Activated gamma-delta T cell treated with Interleukin-2 at 50 U/mL for 16 hours (primary cell): Measurements from ENCODE around the gene ITPR2.
"Not testable (repeated sequence)": the region's sequence is repeated elsewhere in the genome, so short reads cannot be mapped to it uniquely, and the experiment has no call there.

Experiments
- DNase-seq: peaks from one replicate; pipeline ENCODE4 v3.0.0-alpha.2; 2020

ITPR2 gene

DNA sequence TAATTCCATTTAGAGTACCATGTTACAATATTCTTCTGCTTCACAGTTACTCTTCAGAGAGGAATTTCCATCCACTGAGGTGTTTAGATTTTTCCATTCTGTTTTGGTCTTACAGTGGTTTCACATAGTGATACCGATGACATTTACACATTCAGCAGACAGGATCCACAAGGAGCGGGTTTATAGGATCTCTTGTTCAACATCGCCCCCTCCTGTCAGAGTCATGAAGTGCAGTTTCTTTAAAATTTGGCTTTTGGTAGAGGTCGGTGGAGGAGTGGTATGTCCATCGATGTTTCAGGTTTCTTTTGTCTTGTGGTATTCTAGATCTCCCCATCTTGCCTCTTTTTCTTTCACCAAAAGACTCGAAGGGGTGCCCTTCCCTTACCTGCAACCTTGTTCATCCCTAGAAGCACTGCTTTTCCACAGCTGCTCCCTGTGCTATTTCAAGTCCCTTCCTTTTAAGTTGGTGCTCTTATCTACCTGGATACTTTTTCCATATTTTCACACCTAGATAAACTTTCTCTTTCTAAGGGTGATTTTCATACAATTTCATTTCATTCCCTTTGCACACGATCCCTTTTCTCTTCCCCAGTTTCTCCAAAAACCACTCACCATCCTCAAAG is 181.3 kb downstream of the ITPR2 start:
- no peak for DNase-seq

DNA sequence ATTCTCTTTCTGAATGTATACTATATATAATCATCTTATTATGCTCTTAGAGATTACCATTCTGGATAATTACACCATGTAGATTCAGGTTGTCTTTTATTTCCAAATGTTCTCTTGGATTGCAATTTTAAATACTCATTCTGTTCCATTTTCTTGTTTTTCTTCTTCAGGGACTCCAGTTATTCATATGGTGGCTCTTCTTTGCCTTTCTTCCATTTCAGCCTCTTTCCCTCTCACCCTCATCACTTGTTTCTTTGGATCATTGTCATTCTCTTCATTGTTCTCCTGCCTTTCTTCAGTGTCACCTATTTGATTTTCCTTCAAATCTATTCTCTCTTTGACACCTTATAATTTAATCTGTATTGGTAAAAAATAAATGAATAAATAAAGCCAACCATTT is 182.0 kb downstream of the ITPR2 start:
- DNase-seq, result no peak

DNA sequence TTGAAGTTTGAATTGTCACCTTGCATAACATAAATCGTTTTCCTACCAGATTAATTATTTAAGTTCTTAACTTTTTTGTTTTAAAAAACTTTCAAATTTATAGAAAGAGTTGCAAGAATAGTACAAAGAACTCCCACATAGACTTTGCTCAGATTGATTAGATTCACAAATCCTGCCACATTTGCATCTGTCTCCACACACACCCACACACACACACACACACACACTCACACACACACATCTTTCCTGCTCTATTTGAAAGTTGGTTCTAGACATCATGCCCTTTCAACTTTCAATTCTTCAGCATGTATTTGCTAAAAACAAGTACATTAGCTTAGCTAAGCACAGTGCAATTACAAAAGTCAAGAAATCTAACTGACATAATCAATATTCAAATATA is 184.0 kb downstream of the ITPR2 start:
- DNase-seq, result no peak

DNA sequence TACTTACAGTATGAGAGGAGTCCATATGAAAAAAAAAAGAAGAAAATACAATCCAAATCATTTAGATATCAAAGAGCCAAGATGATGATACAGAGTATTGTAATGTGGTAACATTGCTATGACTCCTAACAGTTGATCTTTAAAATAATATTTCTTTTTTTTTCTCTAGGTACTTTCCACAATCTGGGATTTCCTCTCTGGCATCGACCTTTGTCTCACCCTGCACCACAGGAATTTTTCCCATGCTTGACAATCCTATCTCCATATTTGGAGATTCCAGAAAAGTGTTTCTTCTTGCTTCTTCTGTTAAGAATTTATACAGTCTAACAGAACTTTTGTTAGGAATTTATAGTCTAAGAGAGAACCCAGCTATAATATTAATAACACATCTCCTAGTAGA is 184.4 kb downstream of the ITPR2 start:
- DNase-seq, result no peak

DNA sequence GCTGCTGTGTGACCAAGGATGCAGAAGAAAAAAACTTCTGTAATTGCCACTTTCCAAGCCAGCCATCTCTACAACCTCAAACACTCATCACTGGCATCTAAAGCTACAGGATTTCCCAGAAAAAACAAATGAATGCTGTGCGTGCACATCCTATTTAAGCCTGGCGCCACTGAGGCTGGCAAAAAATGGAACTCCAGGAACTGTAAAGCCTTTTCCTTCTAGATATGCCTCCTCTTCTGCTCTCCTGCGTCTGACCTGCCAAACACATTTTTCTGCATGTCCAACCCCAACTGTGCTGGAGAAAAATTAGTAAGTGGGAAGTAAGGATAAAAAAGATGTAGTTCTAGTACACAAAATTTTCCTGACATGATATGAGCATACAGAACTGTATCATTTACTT is 184.9 kb downstream of the ITPR2 start:
- DNase-seq, result no peak

DNA sequence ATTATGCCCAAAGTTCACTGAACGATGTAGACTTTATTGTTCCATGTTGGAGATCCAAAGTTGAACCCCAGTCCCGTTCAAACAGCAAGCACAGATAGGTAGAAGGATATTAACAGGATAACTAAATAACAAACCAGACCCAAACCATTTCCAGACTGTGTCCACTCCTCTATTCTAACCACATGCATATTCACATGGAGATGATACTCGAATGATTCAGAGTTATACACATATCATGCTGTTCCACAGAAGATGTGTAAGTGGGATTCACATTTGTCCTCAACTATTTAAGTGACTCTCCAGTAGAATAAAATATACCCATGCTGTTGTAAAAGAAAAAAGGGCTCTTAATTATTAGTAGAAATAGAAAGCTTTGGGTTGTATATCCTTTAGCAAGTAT is 185.9 kb downstream of the ITPR2 start:
- DNase-seq, result no peak

DNA sequence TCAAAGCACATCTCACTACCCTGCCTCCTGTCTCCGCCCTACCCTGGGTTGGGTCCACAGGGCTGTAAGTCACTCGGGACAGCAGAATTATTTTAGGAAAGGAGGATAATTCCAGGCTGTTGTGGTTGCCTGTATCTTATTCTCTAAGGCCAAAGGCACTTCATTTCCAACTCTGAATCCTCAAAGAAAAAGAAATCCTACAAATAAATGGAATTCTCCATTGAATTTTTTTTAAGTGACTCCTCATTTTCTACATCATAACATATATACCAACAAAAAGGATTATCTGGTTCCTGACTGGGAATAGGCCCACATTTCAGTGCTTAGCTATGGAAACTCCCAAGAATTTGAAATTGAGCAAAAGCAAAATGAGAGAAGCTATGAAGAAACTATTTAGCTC is 186.4 kb downstream of the ITPR2 start:
- DNase-seq, result no peak

DNA sequence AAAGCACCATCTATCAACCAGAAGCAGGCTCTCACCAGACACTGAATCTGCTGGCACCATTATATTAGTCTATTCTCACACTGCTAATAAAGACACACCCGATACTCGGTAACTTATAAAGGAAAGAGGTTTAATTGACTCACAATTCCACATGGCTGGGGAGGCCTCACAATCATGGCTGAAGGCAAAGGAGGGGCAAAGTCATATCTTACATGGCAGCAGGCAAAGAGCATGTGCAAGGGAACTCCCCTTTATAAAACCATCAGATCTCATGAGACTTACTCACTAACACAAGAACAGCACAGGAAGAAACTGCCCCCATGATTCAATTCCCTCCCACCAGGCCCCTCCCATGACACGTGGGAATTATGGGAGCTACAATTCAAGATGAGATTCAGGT is 188.6 kb downstream of the ITPR2 start:
- not testable (repeated sequence) for DNase-seq

DNA sequence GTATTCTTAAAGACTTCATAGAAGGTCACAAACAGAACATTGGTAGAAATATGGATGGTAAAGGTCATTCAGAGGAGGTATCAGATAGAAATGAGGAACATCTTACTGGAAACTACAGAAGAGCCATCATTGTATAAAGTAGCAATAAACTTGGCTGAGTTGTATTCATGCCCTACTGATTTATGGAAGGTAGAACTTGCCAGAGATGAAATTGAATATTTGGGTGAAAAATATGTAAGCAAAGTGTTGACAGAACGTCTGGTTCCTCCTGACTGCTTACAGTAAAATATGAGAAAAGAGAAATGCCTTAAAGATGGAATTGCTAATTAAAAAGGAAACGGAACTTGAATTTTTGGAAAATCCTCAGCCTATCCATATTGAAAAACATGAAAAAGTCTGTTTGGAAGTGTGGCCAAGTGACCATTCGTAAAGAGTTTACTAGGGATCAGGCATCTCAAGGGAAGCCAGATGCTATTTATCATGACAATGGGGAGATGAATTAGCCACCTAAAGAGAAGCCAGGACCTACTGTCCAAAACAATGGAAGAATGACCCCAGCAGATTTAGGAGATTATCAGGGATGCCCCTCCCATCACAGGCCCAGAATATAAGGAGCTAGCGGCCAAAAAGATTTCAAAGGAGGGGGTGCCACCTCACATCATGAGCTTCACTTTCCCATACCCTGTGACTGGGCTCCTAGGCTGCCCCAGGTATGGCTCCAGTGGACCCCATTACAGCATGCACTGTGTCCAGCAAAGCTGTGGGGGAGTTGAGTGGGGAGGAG is 189.3 kb downstream of the ITPR2 start:
- no peak for DNase-seq

DNA sequence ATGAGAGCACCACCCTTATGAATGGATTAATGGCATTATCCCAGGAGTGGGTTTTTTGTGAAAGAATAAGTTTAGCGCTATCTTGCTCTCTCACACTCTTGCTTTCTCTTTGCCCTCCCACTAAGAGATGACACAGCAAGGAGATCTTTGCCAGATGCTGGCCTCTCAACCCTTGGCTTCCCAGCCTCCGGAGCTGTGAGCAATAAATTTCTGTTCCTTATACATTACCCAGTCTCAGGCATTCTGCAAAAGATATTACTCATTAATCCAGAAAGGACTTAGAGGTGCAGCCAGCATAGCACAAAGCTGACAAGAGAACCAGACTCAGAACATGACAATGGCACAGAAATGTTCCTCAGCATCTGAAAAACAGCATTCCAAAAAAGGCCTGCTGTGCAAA is 190.6 kb downstream of the ITPR2 start:
- DNase-seq, result no peak

DNA sequence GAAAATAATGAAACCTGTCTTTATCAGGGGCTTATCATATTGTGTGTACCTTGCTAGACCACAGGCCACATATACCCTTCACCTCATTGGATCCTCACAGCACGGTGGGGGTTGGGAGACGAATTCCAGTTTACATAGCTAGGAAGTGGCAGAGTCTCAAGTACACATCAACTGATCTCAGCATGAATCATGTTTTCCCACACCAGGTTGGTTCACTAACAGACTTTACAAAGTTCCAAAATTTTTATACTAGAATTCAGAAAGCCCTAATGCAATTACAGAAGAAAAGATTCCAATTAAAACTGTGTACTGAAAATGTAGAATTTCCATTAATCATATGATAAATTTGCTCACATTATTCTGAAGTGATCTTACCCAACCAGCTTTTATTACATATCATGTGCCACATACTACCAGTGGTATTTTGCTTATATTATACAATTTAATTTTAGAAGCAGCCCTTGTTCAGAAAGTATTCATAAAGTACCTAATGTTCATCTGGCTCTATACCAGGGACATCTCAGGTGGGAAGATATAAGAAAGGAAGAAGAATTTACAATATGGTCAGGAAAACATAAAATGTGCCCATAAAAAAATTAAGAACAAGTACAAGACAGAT is 196.2 kb downstream of the ITPR2 start:
- no peak for DNase-seq

DNA sequence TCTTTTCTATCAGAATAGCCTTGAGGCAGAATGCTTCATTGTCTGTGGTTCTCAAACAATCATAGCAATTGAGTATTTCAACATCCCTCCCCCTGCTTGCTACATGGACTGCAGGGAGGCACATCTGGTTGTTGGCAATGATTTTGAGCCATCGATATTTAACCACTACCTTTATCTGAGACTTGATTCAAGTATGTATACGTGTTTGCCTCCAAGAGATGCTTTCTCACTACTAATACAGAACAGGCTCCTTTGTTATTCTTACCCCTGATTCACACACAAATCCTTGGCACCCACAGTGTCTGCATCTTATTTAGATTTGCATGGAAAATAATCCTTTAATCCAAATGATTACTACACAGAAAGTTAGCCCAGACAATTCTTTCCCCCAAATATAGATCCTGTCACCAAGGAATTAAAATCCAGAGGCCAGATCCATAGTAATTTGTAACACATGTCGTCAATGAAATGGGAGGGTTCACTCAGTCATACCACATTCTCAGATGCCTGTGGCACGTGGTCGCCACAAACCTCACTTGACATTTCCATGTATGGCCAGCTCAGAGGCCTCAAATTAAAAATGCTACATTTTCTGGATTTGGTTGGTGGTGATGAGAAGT is 199.3 kb downstream of the ITPR2 start:
- DNase-seq, result no peak

DNA sequence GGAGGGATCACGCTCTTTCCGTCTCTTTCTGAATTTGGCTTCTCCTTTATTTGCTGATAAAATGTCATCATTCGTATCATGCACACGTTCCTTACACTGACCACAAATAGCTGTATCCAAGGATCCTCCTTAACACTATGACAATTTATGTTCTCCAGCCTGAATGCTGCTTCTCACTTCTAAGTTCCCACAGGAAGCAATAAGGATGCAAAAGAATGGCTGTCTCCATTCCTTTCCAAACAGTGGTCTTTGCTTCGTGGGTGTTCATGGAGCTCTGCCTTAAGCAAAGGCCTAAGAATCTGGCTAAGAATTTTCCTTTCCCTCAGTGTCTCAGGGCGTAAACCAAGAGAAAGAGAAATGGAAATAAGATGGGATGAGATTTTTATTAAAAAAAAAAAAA is 200.2 kb downstream of the ITPR2 start:
- no peak for DNase-seq

DNA sequence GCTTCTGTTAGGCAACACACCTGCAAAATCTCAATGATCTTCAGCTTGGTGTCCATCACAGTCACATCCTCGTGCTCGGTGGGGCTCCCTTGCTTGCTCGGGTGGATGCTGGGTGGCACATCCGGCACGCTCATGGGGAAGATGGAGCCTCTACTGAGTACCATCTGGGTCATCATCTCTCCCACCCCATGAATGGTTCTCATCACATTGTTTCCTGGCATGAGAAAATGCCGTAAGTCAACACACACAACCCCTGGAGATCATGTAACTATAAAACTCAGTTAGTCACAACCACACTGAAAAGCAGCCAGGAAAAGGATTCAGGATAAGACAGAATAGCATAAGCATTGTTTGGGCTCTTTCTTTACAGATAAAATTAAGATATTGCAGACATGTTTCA is 201.1 kb downstream of the ITPR2 start:
- no peak for DNase-seq

DNA sequence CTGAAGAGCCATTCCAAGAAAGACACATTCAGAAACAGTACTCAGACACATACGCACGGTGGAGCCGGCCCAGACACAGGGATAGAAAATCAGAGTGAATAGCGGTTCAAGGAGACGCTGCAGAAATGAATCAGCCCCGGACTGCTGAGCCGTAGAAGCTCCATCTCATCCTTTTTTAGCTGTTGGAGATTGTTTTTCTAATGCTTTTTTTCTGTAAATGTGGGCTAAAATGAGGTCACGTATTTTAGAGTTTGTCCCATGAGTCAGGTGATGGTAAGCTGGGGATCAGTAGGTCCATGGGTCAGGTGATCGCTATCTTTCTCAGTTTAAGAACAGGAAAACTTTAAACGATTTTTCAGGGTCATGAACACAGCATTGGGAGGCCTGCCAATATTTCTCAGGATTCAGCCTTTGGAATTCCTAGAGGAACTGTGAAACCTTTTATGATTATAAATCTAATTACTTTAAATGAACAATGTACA is 202.4 kb downstream of the ITPR2 start:
- no peak for DNase-seq

DNA sequence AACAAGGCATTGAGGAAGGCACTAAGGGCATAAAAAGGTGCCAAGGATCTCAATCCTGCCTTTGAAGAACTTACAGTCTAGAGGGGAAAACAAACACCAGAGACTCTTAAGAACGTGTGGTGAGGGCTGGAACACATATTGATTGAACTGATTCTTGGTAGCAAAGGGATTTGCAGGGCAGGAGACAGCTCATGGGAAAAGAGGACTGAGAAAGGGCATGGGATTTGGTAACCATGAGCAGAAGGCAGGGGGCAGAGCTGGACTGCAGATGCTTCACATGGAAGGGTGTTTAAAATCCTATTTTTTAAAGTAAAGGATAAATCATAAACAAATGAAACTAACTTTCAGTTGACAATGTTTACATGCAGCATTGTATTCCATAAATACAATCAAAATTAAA is 203.1 kb downstream of the ITPR2 start:
- DNase-seq, result no peak

DNA sequence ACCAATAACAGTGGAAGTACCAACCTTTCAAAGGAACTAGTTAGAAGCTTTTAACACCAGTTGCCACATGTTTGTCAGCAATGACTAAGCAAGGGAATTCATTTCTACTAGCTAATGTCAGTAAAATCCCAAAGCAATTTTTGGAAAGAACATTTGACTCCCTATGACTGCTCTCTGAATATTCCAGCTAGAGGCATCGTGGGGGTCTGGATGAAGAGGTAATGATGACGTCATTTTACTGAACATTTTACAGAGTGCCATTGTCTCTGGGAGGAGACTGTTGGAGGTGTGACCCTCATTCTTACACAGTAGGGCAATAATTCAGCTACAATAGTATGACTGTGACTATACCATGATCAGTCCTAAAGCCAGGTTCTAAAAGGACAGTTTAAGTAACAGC is 204.8 kb downstream of the ITPR2 start:
- DNase-seq, result no peak

DNA sequence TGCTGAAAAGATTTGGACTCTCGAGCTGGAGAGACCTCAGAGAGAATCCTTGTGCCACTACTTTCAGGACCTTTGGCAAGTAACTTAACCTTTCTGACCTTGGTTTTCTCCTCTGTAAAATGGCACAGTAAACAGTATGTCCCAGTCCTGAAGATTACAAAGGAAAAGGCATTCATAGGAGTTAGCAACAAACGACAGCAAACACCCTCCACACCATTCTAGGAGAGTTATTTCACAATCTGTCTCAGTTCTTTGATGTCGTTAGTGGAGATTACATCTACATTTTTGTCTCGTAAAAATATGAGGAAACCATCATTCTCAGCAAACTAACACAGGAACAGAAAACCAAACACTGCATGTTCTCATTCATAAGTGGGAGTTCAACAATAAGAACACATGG is 205.7 kb downstream of the ITPR2 start:
- no peak for DNase-seq

DNA sequence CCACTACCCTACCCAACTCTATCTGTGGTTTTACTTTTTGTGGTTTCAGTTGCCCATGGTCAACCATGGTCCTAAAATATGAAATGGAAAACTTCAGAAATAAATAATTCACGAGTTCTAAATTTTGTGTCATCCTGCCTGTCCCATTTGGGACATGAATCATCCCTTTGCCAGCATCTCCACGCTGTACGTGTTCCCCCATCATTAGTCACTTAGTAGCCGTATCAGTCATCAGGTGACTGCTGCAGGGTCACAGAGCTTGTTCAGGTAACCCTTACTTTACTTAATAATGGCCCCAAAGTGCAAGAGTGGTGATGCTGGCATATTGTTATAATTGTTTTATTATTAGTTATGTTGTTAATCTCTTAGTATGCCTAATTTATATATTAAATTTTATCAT is 209.9 kb downstream of the ITPR2 start:
- no peak for DNase-seq

DNA sequence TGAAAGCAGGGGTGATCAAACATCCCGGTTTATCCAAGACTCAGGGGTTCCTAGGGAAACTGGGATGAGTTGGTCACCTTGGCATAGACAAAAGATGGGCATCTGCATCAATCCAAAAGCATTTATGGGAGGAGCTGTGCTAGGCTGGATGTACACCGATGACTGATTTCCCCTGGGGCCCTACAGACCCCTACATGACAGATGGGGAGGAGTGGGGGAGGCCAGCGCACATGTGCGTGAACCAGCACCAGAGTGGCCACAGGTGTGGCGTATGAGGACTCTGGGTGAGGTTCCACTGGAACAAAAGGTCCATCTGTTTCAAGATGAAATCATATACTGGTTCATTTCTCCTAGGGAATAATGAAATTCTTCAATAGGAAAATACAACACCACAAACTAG is 210.4 kb downstream of the ITPR2 start:
- no peak for DNase-seq

DNA sequence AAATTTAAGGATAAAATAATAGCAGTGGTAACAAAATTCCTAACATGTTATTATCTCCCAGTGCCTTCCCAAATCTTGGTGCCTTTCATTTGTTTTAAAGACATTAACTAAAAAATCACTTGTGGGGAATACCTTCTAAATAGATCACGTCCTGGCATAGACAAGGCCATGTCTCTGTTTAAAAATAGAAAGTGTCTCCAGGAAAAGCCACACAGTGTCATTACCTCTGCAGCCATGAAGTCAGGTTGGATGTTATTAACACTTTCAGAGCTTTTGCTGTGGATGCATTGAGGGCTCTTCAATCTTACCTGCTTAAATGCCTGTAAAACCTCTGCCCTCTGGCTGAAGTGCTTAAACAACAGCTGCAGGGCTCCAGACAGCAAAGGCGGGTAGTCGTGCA is 211.1 kb downstream of the ITPR2 start:
- no peak for DNase-seq

DNA sequence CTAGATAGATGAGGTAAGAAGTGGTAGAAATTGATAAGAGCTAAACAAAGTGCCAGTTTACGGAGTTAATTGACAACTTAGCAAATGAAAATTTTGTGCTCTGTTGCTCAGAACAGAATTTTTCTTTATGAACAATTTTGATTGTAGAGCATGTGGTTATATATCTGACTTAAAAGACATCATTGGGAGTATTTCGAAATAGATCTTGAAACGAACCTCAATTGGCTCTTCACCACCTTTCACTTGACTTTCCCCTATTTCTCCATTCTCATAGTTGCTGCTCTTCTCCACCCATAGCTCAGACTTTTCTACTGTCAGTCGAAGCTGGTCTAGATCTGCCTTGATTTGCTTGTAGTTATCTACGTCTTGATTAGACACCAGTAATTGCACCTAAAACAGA is 212.1 kb downstream of the ITPR2 start:
- DNase-seq, result no peak

DNA sequence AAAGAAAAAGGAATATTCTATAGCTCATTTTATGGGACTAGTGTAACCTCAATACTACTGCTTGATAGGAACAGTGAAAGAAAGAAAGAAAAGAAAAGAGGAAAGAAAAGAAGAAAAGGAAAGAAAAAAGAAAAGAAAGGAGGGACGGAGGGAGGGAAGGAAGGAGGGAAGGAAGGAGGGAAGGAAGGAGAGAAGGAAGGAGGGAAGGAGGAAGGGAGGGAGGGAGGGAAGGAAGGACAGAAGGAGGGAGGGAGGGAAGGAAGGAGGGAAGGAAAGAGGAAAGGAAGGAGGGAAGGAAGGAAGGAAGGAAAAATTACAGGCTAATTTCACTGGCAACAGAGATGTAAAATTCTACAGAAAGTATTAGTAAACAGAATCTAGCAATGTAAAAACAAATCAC is 215.5 kb downstream of the ITPR2 start:
- no peak for DNase-seq
